ENCODE results near the gene MYO5C.

- TF ChIP-seq CTCF (IDR thresholded peaks at IDR 0.05): no peak
- TF ChIP-seq POLR2A (IDR thresholded peaks at IDR 0.05): no peak
Measured at GRCh38 chr15:52291204-52291603, 4.4 kb downstream of the MYO5C start.
